ENCODE measurements around the gene NXPH2. TPM values are rescaled to one million over a fixed set of nuclear protein-coding genes. Genes with fewer than 3 reads are reported as not detected.

The NXPH2 gene
- total and polyA plus RNA-seq, 9 of the 15 experiments (the other 6 are each of a cell fraction or from before 2014, with no cell fraction given) = not detected

GRCh38 chr2:138742441-138743057 is 37.6 kb downstream of the NXPH2 start:
- 3% methylated on average over 4 of the region's 4 CpGs for WGBS (ENCODE audit: insufficient coverage, low coverage, missing lambda C conversion rate)
- FAIRE-seq (no peak), DNase-seq (ENCODE audit: extremely low read depth in 1 of 4, low spot score in 3 of 4) (no peak), ATAC-seq (no peak)
- Histone ChIP-seq H3K9me3 (replicated peaks; ENCODE audit: control insufficient read depth, insufficient read depth, low read depth, low read length) (no peaks in the 10 kb centered on the region), H3K79me2 (ENCODE audit: control insufficient read depth, insufficient read depth, low read length) (no peaks in the 10 kb centered on the region), H3K4me2 (ENCODE audit: insufficient read depth, low read length) (no peak overlapping the region), H3K9ac (ENCODE audit: insufficient read depth in 1 of 2, low read depth in 2 of 2, low read length in 2 of 2) (no peak overlapping the region), H3K27ac (ENCODE audit: extremely low read depth, low read depth, low read length) (no peak overlapping the region), H3K36me3 (ENCODE audit: control insufficient read depth, insufficient read depth, low read length) (no peaks in the 10 kb centered on the region), H3K27me3 (ENCODE audit: control insufficient read depth in 2 of 2, insufficient read depth in 2 of 2, low read length in 2 of 2) (no peaks in the 10 kb centered on the region), H4K20me1 (replicated peaks; ENCODE audit: control insufficient read depth, insufficient read depth, low read length) (no peaks in the 10 kb centered on the region), H3K9me1 (ENCODE audit: control insufficient read depth, insufficient read depth, low read length) (no peaks in the 10 kb centered on the region), H2AFZ (ENCODE audit: low read depth, low read length) (no peak overlapping the region), H3K4me1 (replicated peaks in 1 of 2; ENCODE audit: control insufficient read depth in 2 of 2, insufficient read depth in 2 of 2, low read length in 2 of 2) (no peaks in the 10 kb centered on the region), H3K4me3 (no peak overlapping the region)
- POLR2A ChIA-PET = no interaction called here
- TF ChIP-seq ZZZ3 (IDR thresholded peaks at IDR 0.05) (no peak), MED1 (CRISPR knock-in tag; IDR thresholded peaks at IDR 0.05; ENCODE audit: borderline replicate concordance) (no peak), ETS2 (tag; IDR thresholded peaks at IDR 0.05; ENCODE audit: borderline replicate concordance, poor library complexity, severe bottlenecking) (no peak)
- TF ChIP-seq, protein P1, sequence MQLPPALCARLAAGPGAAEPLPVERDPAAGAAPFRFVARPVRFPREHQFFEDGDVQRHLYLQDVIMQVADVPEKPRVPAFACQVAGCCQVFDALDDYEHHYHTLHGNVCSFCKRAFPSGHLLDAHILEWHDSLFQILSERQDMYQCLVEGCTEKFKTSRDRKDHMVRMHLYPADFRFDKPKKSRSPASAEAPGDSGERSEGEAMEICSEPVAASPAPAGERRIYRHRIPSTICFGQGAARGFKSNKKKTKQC (CRISPR knock-in tag; IDR thresholded peaks at IDR 0.05) = no peak
- BruUV-seq (replicated peaks) = no TSS peak
- CTCF ChIA-PET (ENCODE audit: low intra/inter-chr PET ratio) = no interaction called here
- in situ Hi-C loops (cut with MboI) = no loop called here
- intact Hi-C loops (cut with micrococcal nuclease) = no loop called here

GRCh38 chr2:138741851-138742250 is 38.3 kb downstream of the NXPH2 start:
- H3K27ac ChIP-seq (ENCODE audit: extremely low read depth, low read depth, low read length) = no peak overlapping the region
- no peaks in the 10 kb centered on the region for H3K9me1 ChIP-seq (ENCODE audit: control insufficient read depth, insufficient read depth, low read length)
- DNase-seq (ENCODE audit: extremely low read depth in 1 of 4, low spot score in 3 of 4) (no peak), ATAC-seq (no peak), FAIRE-seq (no peak)
- no peaks in the 10 kb centered on the region for H3K79me2 ChIP-seq (ENCODE audit: control insufficient read depth, insufficient read depth, low read length)
- in situ Hi-C loops (cut with MboI) = no loop called here
- CTCF ChIA-PET (ENCODE audit: low intra/inter-chr PET ratio) = no interaction called here
- no peaks in the 10 kb centered on the region for H4K20me1 ChIP-seq (replicated peaks; ENCODE audit: control insufficient read depth, insufficient read depth, low read length)
- H3K9ac ChIP-seq (ENCODE audit: insufficient read depth in 1 of 2, low read depth in 2 of 2, low read length in 2 of 2) = no peak overlapping the region
- H3K4me1 ChIP-seq (replicated peaks in 1 of 2; ENCODE audit: control insufficient read depth in 2 of 2, insufficient read depth in 2 of 2, low read length in 2 of 2) = no peaks in the 10 kb centered on the region
- BruUV-seq (replicated peaks) = no TSS peak
- H3K27me3 ChIP-seq (ENCODE audit: control insufficient read depth in 2 of 2, insufficient read depth in 2 of 2, low read length in 2 of 2) = no peaks in the 10 kb centered on the region
- 0% methylated on average over 2 of the region's 2 CpGs for WGBS (ENCODE audit: insufficient coverage, low coverage, missing lambda C conversion rate)
- no peak overlapping the region for H3K4me2 ChIP-seq (ENCODE audit: insufficient read depth, low read length)
- H3K4me3 ChIP-seq = no peak overlapping the region
- no peaks in the 10 kb centered on the region for H3K9me3 ChIP-seq (replicated peaks; ENCODE audit: control insufficient read depth, insufficient read depth, low read depth, low read length)
- no peak overlapping the region for H2AFZ ChIP-seq (ENCODE audit: low read depth, low read length)
- H3K36me3 ChIP-seq (ENCODE audit: control insufficient read depth, insufficient read depth, low read length) = no peaks in the 10 kb centered on the region
- intact Hi-C loops (cut with micrococcal nuclease) = no loop called here
- POLR2A ChIA-PET = no interaction called here
- TF ChIP-seq ZNF444 (CRISPR knock-in tag; IDR thresholded peaks at IDR 0.05) = no peak
- TF ChIP-seq HNRNPH1 (optimal IDR thresholded peaks at IDR 0.05; ENCODE audit: low read depth, low read length) = no peak
- TF ChIP-seq SMAD1 (IDR thresholded peaks at IDR 0.05; ENCODE audit: low read depth, low read length, partially characterized antibody) = no peak
- TF ChIP-seq, protein P2, sequence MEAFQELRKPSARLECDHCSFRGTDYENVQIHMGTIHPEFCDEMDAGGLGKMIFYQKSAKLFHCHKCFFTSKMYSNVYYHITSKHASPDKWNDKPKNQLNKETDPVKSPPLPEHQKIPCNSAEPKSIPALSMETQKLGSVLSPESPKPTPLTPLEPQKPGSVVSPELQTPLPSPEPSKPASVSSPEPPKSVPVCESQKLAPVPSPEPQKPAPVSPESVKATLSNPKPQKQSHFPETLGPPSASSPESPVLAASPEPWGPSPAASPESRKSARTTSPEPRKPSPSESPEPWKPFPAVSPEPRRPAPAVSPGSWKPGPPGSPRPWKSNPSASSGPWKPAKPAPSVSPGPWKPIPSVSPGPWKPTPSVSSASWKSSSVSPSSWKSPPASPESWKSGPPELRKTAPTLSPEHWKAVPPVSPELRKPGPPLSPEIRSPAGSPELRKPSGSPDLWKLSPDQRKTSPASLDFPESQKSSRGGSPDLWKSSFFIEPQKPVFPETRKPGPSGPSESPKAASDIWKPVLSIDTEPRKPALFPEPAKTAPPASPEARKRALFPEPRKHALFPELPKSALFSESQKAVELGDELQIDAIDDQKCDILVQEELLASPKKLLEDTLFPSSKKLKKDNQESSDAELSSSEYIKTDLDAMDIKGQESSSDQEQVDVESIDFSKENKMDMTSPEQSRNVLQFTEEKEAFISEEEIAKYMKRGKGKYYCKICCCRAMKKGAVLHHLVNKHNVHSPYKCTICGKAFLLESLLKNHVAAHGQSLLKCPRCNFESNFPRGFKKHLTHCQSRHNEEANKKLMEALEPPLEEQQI (IDR thresholded peaks at IDR 0.05) = no peak
- TF ChIP-seq CBX3 (IDR thresholded peaks at IDR 0.05; ENCODE audit: borderline replicate concordance in 1 of 2, low read length in 2 of 2) = no peak
- TF ChIP-seq RFX5 (IDR thresholded peaks at IDR 0.05; ENCODE audit: low read depth, low read length) = no peak
- TF ChIP-seq HOXB6 (CRISPR knock-in tag; IDR thresholded peaks at IDR 0.05; ENCODE audit: borderline replicate concordance) = no peak
- TF ChIP-seq ZNF316 (IDR thresholded peaks at IDR 0.05) = no peak
- no peak for TF ChIP-seq CBX5 (IDR thresholded peaks at IDR 0.05; ENCODE audit: borderline replicate concordance, low read depth)
- TF ChIP-seq CBFA2T2 (conservative IDR thresholded peaks at IDR 0.05) = no peak
- no peak for TF ChIP-seq ZNF766 (CRISPR knock-in tag; conservative IDR thresholded peaks at IDR 0.05)
